WTC11 (cell line): Measurements from ENCODE around the gene NIT2.

ENCODE experiments used
- ATF1 ChIP-seq: sonication (generic); formaldehyde crosslinking; IDR thresholded peaks from 2 replicates; pipeline ENCODE4 v1.8.1; 2023; ENCODE audit warnings: mild to moderate bottlenecking, moderate library complexity, missing genetic modification reagents
- CREM ChIP-seq: sonication (generic); formaldehyde crosslinking; IDR thresholded peaks from 2 replicates; pipeline ENCODE4 v1.8.1; 2022; ENCODE audit warnings: mild to moderate bottlenecking, missing genetic modification reagents, moderate library complexity
- CTCF ChIP-seq: fragments of 200-600 bp; IDR thresholded peaks from 2 replicates; pipeline ENCODE4 v1.8.0; 2022; ENCODE audit warnings: antibody characterized with exemption
- ELF4 ChIP-seq: sonication (generic); formaldehyde crosslinking; IDR thresholded peaks from 2 replicates; pipeline ENCODE4 v1.8.1; 2022; ENCODE audit warnings: low read depth, mild to moderate bottlenecking, moderate library complexity, missing genetic modification reagents
- ESRRA ChIP-seq: sonication (generic); formaldehyde crosslinking; IDR thresholded peaks from 2 replicates; pipeline ENCODE4 v1.8.1; 2022; ENCODE audit warnings: mild to moderate bottlenecking, missing genetic modification reagents, borderline replicate concordance
- SP1 ChIP-seq: sonication (generic); formaldehyde crosslinking; conservative IDR thresholded peaks from 2 replicates; pipeline ENCODE4 v1.8.1; 2022; ENCODE audit warnings: missing genetic modification reagents
- TCF7 ChIP-seq: sonication (generic); formaldehyde crosslinking; IDR thresholded peaks from 2 replicates; pipeline ENCODE4 v1.8.0; 2022; ENCODE audit warnings: mild to moderate bottlenecking, low read depth, missing genetic modification reagents, moderate library complexity
- TEAD4 ChIP-seq: sonication (generic); formaldehyde crosslinking; IDR thresholded peaks from 2 replicates; pipeline ENCODE4 v1.8.0; 2022; ENCODE audit warnings: mild to moderate bottlenecking, missing genetic modification reagents
- TF ChIP-seq, protein P1 (sequence below): sonication (generic); formaldehyde crosslinking; IDR thresholded peaks from 2 replicates; pipeline ENCODE4 v1.8.1; 2022; ENCODE audit warnings: low read depth, mild to moderate bottlenecking, moderate library complexity, missing genetic modification reagents, borderline replicate concordance
- TF ChIP-seq, protein P2 (sequence below): sonication (generic); formaldehyde crosslinking; IDR thresholded peaks from 2 replicates; pipeline ENCODE4 v1.8.1; 2022; ENCODE audit warnings: low read depth, missing genetic modification reagents, borderline replicate concordance
- TF ChIP-seq, protein P3 (sequence below): sonication (generic); formaldehyde crosslinking; IDR thresholded peaks from 2 replicates; pipeline ENCODE4 v1.8.1; 2023; ENCODE audit warnings: mild to moderate bottlenecking, missing genetic modification reagents, moderate library complexity
- TF ChIP-seq, protein P4 (sequence below): sonication (generic); formaldehyde crosslinking; IDR thresholded peaks from 2 replicates; pipeline ENCODE4 v1.8.1; 2022; ENCODE audit warnings: mild to moderate bottlenecking, missing genetic modification reagents, moderate library complexity, borderline replicate concordance

- TF ChIP-seq CREM (CRISPR knock-in tag) (no peak), ESRRA (no peak), CTCF (no peak), TCF7 (CRISPR knock-in tag) (no peak), ATF1 (no peak), SP1 (CRISPR knock-in tag) (no peak), ELF4 (CRISPR knock-in tag) (no peak), TEAD4 (CRISPR knock-in tag) (no peak)
- TF ChIP-seq, protein P1, sequence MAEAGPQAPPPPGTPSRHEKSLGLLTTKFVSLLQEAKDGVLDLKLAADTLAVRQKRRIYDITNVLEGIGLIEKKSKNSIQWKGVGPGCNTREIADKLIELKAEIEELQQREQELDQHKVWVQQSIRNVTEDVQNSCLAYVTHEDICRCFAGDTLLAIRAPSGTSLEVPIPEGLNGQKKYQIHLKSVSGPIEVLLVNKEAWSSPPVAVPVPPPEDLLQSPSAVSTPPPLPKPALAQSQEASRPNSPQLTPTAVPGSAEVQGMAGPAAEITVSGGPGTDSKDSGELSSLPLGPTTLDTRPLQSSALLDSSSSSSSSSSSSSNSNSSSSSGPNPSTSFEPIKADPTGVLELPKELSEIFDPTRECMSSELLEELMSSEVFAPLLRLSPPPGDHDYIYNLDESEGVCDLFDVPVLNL (CRISPR knock-in tag), result no peak
- TF ChIP-seq, protein P2, sequence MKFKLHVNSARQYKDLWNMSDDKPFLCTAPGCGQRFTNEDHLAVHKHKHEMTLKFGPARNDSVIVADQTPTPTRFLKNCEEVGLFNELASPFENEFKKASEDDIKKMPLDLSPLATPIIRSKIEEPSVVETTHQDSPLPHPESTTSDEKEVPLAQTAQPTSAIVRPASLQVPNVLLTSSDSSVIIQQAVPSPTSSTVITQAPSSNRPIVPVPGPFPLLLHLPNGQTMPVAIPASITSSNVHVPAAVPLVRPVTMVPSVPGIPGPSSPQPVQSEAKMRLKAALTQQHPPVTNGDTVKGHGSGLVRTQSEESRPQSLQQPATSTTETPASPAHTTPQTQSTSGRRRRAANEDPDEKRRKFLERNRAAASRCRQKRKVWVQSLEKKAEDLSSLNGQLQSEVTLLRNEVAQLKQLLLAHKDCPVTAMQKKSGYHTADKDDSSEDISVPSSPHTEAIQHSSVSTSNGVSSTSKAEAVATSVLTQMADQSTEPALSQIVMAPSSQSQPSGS (CRISPR knock-in tag), result no peak
- TF ChIP-seq, protein P3, sequence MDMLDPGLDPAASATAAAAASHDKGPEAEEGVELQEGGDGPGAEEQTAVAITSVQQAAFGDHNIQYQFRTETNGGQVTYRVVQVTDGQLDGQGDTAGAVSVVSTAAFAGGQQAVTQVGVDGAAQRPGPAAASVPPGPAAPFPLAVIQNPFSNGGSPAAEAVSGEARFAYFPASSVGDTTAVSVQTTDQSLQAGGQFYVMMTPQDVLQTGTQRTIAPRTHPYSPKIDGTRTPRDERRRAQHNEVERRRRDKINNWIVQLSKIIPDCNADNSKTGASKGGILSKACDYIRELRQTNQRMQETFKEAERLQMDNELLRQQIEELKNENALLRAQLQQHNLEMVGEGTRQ (CRISPR knock-in tag), result no peak
- TF ChIP-seq, protein P4, sequence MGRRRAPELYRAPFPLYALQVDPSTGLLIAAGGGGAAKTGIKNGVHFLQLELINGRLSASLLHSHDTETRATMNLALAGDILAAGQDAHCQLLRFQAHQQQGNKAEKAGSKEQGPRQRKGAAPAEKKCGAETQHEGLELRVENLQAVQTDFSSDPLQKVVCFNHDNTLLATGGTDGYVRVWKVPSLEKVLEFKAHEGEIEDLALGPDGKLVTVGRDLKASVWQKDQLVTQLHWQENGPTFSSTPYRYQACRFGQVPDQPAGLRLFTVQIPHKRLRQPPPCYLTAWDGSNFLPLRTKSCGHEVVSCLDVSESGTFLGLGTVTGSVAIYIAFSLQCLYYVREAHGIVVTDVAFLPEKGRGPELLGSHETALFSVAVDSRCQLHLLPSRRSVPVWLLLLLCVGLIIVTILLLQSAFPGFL, result no peak
These were observed 6.0 kb downstream of the NIT2 start for GRCh38 chr3:100340527-100340926.
